Measurements from ENCODE around the gene RNF7.
"Not testable (repeated sequence)": the region's sequence is repeated elsewhere in the genome, so short reads cannot be mapped to it uniquely, and the experiment has no call there.

DNA sequence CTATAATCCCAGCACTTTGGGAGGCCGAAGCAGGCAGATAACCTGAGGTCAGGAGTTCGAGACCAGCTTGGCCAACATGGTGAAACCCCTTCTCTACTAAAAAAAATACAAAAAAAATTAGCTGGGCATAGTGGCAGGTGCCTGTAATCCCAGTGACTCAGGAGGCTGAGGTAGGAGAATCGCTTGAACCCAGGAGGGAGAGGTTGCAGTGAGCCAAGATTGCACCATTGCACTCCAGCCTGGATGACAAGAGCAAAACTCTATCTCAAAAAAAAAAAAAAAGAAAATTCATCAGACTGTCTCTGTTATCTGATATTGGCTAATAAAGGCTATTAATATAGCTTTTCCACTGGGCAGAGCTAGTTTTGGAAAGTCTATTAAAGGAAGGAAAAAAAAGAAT is 46.6 kb upstream of the RNF7 start:
- not testable (repeated sequence) for TF ChIP-seq RFX5 (IDR thresholded peaks at IDR 0.05; ENCODE audit: borderline replicate concordance, low read depth, low read length); HDAC6 (IDR thresholded peaks at IDR 0.05; ENCODE audit: low read depth, low read length)
